Hematopoietic multipotent progenitor cell treated with erythropoietin and hydrocortisone succinate and interleukin-3 and kit ligand, for 8 days (in vitro differentiated cells): ENCODE data around the gene MEG3.

Source experiments
- DNase-seq: peaks from one replicate; pipeline ENCODE4 v3.0.0-alpha.2; 2015

The MEG3 gene

DNA sequence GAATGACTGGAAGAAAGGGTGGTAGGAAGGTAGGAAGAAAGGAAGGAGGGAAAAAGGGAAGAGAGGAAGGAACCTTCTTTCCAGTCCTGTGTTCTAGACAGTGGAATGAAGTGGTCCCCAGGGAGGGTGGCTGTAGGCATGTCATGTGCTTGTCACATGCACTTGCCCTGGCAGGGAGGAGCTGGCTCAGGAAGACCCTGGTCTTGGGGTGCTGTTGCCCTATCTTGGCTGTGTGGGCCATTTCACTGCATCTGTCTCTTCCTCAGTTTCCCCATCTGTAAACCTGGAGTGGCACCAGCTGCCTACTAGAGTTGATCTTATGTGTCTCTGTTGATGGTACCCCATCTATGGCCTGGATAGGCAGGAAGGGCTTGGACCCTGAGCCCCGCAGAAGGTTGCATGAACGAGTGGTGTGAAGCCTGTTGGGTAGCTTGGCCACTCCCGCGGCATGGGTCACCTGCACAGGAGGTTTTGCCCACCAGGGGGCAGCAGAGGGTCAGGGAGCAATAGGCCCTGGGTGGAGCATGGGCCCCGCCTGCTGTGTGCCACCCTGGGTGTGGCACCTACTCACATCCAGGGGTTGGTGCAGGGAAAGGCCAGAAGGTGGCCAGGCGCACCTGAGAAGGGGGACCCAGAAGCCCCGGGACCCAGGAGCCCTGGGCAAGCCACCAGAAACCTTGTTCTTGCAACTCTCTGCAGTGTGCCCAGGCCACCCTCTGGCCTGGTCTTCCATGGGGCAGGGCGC lies 25.1 kb downstream of the MEG3 start:
- DNase-seq = peak; percentile 78

DNA sequence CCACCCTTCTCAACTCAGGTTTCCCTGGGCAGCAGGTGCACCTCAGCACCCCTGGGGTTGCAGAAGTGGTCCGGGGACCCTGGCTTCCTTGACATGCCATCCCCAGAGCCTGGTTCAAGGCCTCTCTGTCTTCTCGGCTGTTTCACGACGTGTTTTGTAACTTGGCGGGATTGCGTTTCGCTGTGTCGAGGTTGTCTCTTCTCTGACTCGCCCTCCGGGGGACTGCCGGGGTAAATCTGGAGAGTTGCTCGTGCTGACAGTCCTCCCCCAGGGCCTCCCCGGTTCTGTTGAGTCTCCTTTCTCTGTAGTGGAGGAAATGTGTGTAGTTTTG lies 25.6 kb downstream of the MEG3 start:
- no peak for DNase-seq

DNA sequence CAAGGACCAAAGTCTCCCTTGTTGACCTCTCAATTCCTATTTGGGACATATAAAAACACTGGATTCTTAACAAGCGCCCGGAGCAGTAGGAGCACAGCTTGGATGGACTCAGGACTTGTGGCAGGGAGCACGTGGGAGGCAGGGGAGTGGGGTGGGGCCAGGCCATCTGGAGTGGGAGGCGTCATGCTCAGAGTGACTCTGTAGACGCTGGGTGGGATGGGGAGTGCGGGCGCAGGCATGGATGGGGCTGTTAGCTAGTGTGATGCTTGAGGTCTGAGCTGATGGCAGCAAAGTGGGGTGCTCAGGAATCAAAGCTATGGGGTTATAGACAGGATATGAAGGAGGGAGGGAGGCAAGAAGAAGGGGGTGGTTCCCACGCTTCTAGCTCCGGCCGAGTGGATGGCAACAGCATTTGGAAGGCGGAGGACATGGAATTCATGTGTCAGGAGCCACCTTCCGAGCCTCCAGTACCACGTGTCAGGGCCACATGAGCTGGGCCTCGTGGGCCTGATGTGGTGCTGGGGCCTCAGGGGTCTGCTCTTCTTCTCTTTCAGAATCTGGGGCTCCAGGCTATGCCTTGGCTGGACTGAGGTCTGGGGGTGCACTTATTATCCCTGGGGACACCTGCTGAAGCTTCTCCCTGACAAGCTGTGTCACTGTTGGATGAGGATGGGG lies 26.2 kb downstream of the MEG3 start:
- DNase-seq = no peak

DNA sequence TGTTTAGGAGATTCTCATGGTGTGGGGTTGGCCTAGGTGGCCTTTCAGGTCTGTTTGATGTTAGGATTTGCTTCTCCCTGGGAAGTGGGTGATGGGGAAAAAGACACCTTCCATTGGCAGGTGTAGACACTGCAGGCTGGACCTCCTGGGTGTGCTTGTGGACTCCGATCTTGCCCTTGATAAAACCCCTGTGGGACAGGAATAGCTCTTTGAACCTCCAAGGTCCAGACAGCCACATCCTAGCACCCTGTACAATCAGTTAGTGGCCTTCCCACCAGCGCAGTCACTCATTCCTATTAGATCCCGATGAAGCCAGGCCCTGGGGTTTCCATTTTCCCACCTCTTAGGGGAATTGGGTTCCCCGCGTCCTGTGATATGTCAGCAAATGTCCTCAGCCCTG lies 28.5 kb downstream of the MEG3 start:
- DNase-seq = no peak

DNA sequence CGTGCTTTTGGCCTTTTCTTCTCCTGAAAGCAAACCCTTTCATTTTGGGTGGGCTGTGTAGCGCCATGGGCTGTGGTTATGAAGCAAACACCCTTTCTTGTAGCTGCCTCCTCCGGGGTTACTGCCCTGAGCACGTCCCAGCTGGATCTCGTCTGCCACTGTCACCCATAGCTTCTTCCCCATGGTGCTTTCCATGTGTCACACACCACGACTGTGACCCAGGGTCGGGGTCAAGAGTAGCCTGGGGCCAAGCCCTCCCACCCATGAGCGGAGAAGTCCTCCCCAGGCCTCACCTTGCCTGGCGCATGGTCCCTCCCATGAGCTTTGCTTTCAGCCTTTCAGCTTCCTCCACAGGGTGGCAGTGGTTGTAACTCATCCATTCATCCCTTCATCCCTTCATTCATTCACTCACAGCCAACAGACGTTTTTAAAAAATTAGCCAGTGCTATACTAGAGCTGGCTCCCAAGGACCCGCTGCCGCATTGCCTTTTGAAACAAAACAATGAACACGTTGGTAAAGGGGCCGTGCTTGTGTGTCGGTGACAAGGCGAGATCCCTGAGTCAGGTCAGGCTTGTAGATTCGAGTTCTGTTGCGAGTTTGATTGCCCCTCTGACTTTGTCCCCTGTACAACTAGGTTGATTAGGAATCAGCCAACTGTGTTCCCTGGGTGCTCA lies 29.5 kb downstream of the MEG3 start:
- no peak for DNase-seq

DNA sequence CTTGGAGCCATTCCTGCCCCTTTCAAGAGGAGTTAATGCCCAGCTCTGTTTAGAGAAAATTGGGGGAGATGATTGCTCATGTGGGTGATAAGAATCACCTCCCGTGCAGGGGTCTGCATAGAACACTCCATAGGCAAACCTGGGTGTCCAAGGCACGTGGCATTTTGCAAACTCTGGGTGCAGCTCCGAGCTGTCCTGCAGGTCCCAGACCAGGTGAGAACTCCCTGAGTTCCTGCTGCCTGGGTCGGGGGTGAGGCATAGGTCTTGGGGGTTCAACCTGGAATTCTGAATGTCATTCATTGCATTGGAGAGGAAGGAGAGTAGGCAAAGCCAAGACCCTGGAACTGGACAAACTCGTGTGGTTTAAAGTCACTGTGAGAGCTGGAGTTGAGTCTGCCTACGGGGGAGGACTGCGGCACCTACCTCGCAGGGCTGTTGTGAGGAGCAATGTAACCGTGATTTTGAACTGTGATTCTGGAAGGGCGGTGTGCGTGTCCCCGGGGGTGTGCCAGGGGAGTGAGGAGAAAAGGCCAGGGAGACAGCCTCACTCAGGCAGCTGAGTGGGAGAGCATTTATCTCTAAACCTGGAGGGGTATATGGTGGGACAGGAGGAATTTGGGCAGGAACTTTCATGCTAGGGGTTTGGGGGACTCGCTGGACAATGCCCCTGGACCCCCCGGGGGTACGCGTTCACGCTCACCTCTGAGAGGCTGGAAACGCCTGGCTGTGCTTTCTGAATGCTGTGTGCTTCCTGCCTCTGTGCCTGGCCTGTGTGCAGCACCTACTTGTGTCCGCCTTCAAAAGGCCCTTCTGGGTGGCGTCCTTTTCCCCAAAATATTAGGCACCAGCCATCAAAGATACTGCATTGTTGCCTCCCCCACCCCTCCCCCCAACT lies 30.4 kb downstream of the MEG3 start:
- DNase-seq = no peak

DNA sequence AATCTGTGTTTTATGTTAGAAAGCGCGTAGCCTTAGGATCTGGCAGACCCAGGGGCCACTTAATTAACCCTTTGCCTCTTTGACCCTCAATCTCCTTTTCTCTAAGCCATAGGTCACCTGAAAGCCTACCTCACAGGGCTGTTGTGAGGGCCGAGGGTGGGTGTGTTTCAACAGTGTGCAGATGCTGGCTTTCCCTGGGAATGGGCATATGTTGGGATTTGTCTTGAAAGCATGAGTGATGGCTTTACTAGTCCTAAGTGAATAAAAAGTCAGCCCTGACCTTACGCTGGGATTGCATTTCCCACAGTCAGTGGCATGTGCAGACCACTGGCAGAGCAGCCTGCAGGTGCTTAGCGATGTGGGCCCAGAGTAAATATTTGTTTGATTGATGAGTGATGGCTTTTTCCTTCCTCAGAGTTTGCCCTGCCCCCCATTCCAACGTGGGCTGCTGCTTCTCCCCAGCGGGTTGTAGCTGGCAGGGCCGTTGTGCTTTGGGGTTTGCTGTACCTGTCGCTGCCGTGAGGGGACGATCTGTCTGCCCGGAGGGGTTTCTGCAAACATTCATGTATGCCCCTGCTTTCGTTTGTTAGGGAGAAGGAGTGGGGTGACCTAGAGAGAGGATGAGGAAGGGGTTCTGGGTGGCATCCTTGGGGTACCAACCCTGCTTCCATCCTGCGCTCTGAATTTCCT lies 31.5 kb downstream of the MEG3 start:
- DNase-seq = no peak

DNA sequence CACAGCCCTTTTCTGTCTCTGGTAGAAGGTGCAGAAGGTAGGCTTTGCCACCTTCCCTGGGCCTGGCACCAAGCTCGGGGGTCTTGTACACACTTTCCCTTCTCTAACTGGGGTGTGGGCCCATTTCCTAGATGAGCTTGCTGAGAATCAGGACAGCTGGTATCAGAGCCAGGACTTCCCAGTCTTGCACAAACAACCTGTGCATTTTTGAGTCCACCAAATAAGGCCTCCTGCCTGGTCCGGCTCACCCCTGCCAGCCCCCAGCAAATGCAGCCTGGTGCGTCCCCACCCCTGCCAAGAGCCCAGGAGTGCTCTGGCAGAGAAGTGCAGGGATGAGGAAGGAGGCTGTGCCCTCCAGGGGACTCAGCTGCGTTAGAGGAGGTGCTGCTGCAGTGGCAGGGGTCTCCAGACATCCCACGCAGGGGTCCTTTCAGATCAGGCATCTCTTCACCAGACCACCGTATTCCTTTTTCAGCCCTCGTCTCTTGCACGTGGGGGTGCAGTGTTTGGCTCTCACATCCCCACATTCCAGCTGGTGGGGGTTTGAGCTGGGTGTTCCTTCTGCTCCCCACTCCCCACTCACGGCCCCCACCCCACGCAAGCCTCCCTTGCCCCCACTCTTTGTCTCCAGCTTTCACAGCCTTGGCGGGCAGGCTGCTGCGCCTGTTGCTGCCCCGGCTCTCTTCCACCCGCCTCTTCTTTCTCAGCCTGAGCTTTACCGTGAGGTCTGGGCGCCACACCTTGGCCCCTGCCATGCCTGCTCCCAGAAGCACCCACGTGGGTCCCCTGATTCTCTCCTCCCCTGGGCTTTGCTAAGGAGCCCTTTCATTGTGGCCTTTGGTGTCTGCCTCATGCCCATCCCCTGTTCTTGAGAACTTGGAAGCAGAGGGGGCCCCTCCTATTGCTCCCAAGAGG lies 32.3 kb downstream of the MEG3 start:
- DNase-seq = no peak

DNA sequence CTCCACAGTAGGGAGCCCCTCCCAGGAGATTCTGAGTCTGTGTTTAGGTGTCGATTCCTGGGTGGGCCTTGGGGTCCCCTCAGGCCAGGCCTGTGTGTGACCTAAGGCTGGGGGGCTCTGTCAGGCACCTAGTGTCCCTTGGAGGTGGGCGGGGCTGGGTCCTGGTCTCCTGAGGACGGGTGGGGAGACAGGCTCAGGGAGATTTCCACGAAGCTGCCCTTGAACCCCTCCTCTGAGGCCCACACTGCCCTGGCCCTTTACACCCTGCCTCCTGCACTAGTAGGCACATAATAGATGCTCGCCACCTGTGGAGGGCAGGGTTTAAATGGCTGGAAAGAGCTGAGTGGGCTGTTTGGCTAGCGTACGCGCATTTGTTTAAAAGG lies 32.9 kb downstream of the MEG3 start:
- no peak for DNase-seq

DNA sequence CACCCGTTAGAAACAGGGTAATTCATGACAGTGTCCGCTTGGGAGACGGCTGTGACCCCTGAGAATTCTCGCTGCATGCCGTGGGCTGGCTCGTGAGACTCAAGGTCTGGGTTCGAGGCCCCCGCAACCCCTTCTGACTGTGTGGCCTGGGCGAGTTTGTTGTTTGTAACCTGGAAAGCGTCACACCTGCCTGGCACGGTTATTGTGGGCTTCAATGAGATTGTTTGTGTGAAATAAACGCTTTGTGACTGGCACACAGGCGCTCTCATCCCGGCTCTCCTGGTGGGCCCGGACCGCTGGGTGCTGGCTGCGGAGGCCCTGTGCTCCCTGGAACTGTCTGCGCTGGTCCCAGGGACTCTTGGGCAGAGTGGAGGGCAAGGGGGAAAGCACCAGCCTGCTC lies 33.9 kb downstream of the MEG3 start:
- DNase-seq = no peak

DNA sequence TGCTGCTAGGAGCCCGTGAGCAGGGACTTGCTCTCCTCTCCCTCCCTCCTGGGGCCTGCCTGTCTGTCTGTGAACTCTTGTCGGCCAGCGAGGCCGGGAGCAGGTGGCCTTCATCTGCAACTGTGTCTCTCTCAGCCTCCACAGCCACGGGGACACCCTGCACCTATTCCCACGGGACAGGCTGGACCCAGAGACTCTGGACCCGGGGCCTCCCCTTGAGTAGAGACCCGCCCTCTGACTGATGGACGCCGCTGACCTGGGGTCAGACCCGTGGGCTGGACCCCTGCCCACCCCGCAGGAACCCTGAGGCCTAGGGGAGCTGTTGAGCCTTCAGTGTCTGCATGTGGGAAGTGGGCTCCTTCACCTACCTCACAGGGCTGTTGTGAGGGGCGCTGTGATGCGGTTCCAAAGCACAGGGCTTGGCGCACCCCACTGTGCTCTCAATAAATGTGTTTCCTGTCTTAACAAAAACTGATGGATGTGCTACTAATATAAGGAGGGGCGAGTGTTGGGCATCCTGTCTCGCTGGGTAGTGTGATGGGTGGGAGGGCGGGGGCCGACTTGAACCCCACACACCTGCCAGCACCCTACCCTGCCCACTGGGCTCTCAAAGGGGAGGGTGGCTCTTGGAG lies 34.8 kb downstream of the MEG3 start:
- DNase-seq = no peak

DNA sequence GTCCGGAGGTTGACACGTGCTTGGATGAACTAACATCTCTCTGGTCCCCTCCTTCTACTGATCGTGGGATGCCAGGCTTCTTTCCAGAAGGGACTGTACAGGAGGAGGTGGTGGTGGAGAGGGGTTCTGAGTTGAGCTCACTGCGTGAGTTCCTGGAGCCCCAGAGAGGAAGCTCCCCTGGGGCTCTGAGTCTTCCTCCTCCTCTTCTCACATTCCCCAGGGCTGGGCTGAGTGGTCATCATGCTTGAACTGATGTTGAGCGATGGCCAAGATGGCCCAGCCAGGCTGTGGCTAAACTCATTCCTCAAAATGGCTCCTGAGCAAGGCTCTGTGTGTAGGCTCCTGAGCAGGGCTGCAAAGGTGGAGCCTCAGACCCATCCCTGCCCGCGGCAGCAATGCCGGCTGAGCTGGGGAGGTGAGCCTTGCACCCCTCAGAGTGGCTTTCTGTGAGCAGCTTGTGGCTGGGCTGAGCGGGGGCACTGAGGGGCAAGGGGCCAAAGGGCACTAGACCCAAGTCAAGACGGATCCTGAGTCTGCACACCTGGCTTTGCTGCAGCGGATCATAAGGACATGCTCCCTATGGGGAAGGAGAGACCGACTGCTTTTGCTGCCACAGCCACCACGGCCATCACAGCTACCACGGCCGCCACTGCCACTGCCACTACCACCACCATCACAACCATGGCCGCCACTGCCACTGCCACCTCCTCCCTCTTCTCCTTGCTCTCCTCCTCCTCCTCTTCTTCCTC lies 35.4 kb downstream of the MEG3 start:
- DNase-seq = no peak

DNA sequence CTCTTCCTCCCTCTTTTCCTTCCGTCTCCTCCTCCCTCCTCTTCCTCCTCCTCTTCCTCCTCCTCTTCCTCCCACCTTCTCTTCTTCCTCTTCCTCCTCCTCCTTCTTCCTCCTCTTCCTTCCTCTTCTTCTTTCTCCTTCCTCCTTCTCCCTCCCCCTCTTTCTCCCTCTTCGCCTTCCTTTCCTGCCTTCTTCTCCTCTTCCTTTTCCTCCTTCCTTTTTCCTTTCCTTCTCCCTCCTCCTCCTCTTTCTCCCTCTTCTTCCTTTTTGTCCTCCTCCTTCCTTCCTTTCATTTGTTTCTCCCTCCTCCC lies 36.0 kb downstream of the MEG3 start:
- no peak for DNase-seq

DNA sequence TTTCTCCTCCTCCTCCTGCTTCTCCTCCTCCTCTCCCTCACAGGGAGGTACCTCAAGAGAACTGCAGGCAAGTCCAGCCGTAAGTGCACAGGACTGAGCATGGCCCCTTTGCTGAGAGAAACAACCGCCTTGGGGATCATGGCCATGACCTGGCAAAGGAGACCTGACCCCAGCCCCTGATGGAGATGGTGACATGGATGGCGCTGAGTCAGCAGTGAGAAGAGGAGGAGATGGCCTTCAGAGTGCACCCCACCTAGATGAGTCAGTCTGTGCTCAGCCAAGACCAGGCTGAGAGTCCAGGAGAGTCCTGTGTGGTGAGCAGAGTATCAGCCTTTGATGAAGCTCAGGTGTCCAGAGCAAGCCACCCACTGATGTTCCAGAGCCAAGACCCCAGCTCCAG lies 36.4 kb downstream of the MEG3 start:
- no peak for DNase-seq

DNA sequence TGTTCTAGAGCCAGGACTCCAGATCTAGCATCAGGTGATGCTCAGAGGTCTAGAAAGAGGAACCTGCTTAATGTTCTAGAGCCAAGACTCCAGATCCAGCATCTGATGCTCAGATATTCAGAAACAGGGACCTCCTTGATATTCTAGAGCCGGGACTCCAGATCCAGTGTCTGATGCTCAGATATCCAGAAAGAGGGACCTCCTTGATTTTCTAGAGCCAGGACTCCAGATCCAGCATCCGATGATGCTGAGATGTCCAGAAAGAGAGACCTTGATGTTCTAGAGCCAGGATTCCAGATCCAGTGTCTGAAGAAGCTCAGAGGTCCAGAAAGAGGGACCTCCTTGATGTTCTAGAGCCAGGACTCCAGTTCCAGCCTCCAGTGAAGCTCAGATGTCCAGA lies 36.9 kb downstream of the MEG3 start:
- DNase-seq = no peak

DNA sequence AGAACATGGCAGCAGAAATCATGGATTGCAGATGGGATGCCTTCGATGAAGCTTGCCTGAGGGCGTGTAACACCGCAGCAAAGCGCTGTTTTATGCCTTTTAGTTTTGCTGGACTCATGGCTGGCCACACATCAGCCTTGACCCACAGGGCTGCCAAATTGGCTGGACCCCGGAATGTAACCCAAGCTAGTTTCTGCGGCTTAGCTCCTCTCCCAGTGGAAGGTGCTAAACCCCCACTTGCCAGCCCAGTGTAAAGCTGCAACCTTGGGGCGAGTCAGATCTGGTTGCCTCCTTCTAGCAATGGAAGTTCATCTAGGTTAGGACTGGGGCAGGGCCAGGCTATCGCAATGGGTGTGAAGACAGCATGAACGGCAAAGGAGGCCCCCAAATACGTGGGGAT lies 38.3 kb downstream of the MEG3 start:
- DNase-seq = no peak

DNA sequence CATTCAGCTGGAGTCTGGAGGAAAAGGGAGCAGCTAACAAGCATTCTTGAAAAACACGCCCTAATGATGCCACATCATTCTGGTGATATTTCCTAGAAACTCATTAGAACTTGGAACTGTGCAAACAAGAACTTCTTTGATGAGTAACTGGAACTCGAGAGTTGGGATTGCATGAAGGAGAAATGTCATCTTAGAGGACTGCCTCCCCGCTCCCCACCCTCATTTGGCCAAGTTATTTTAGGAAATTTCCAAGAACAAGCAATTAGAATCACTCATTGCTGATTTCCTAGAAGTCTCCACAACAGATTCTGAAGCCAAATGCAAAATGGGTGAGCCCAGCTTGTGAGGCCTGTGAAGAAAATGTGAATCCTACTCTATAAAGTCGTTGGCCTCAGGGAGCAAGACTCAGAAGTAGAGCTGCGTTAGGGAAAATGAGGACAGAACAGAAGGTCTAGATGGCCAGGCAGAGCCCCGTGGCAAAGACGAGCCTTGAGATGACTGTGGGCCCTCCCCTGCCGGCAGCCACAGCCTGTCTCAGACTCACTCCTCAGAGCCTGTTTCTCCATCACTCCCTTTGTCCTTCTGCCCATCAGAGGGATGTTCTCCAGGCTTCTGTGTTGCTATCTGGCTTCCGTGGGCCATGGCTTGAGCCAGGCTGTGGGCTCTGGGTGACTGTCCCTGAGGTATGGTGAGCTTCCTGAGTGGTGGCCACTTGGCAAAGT lies 39.2 kb downstream of the MEG3 start:
- DNase-seq = no peak

DNA sequence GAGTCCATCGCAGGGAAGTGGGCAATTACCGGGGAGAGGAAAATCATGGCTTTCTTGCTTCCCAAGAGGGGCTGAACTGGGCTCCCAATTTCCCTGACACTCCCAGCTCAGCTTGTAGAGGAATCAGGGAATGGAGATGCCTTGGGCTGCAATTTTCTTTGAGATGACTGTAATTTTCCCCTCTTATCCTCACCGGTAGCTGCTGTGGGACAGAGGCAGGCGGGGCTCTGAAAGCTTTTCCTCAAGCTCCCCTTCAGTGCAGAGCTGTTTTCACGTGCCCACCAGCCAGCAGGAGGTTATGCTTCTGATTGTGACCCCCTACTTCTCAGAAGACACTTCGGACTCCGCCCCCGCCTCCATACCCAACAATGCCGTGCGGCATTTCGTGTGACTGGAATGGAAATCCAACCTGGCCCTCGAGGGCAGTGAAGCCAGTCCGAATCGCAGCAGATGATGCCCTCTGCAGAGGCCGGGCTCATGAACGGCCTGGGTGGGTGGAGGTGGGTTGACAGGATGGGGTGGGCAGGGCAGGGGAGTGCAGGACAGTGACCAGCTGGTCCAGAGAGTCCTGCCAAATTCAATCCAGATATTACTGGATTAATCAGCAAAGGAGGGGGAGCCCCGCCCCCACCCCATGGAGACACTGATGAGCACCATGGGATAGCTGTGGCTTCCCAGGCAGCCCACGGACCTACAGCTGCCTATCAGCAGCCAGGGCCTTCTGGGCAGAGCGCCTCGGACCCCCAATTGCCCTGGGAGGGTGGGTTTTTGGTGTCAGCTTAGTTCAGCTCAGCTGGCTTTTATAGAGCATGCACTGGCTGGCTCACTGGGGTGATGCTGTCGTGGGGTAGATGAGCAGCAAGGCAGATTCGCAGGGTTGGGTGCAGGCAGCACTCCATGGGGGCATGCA lies 40.0 kb downstream of the MEG3 start:
- DNase-seq = no peak
